K562 (cell line): ENCODE results near the gene TMEM185B. TPM values are rescaled to one million over a fixed set of nuclear protein-coding genes. Genes with fewer than 3 reads are reported as not detected.
A peak's percentile ranks its signal among the peaks of the same experiment; 100 is the strongest.

Experiments
- BRD9 ChIP-seq: fragments of 450-650 bp; IDR thresholded peaks from 2 replicates; pipeline ENCODE4 v1.6.1; 2018; ENCODE audit warnings: low read depth; ENCODE audit not compliant: partially characterized antibody
- CBFA2T2 ChIP-seq: fragments of 450-650 bp; conservative IDR thresholded peaks from 2 replicates; pipeline ENCODE4 v1.6.1; 2017; ENCODE audit warnings: mild to moderate bottlenecking
- DACH1 ChIP-seq: fragments of 450-650 bp; IDR thresholded peaks from 2 replicates; pipeline ENCODE4 v1.6.1; 2018; ENCODE audit not compliant: partially characterized antibody
- HDAC6 ChIP-seq: IDR thresholded peaks from 2 replicates; pipeline ENCODE4 v1.6.1; 2012; ENCODE audit warnings: low read depth, mild to moderate bottlenecking, control low read depth, inconsistent platforms, low read length, moderate library complexity
- HNRNPL ChIP-seq: fragments of 200-400 bp; formaldehyde crosslinking; IDR thresholded peaks from 2 replicates; pipeline ENCODE4 v1.6.1; 2017; ENCODE audit warnings: low read depth, mild to moderate bottlenecking, low read length
- JUND ChIP-seq, 2 experiments: IDR thresholded peaks; 2 replicates in 1 of 2; 3 replicates in 1 of 2; pipeline ENCODE4 v1.6.1; 2011; ENCODE audit warnings: borderline replicate concordance in 2 of 2, low read depth in 2 of 2, low read length in 2 of 2, improper control_type of control experiment in 1 of 2, missing biosample characterization in 1 of 2, missing genetic modification characterization in 1 of 2, missing genetic modification reagents in 1 of 2
- NEUROD1 ChIP-seq: fragments of 150-350 bp; IDR thresholded peaks from 2 replicates; pipeline ENCODE4 v1.6.1; 2014; ENCODE audit warnings: borderline replicate concordance, low read length, low read depth; ENCODE audit not compliant: partially characterized antibody
- RBM39 ChIP-seq: fragments of 200-400 bp; formaldehyde crosslinking; optimal IDR thresholded peaks from 2 replicates; pipeline ENCODE3; 2018; ENCODE audit warnings: low read depth, low read length
- RCOR1 ChIP-seq, 2 experiments: IDR thresholded peaks; 2 replicates each; pipeline ENCODE4 v1.6.1; 2012; ENCODE audit warnings: low read depth in 2 of 2, low read length in 2 of 2, borderline replicate concordance in 1 of 2, improper control_type of control experiment in 1 of 2
- SIN3A ChIP-seq, 2 experiments: fragments of 150-350 bp in 1 of 2; IDR thresholded peaks; 2 replicates each; pipeline ENCODE4 v1.6.1; 2011 to 2016; ENCODE audit warnings: borderline replicate concordance in 2 of 2, low read depth in 2 of 2, low read length in 2 of 2, mild to moderate bottlenecking in 2 of 2, moderate library complexity in 2 of 2; ENCODE audit not compliant: control insufficient read depth in 1 of 2
- TCF3 ChIP-seq: sonication (generic); formaldehyde crosslinking; IDR thresholded peaks from 2 replicates; pipeline ENCODE4 v1.4.0; 2020; ENCODE audit warnings: mild to moderate bottlenecking, missing genetic modification reagents
- ZBTB33 ChIP-seq: sonication (generic); formaldehyde crosslinking; IDR thresholded peaks from 2 replicates; pipeline ENCODE4 v1.8.1; 2023; ENCODE audit warnings: mild to moderate bottlenecking, missing genetic modification reagents
- ZFPM2 ChIP-seq: fragments of 250-450 bp; sonication (Bioruptor Pico); IDR thresholded peaks from 2 replicates; pipeline ENCODE4 v1.5.1; 2022; ENCODE audit warnings: mild to moderate bottlenecking
- ZNF133 ChIP-seq: fragments of 250-450 bp; sonication (Bioruptor Pico); IDR thresholded peaks from 2 replicates; pipeline ENCODE4 v1.4.0; 2020; ENCODE audit warnings: mild to moderate bottlenecking
- ZNF23 ChIP-seq: fragments of 250-450 bp; sonication (Bioruptor Pico); IDR thresholded peaks from 2 replicates; pipeline ENCODE4 v1.4.0; 2020; ENCODE audit warnings: mild to moderate bottlenecking
- ZNF282 ChIP-seq: sonication (generic); formaldehyde crosslinking; IDR thresholded peaks from 2 replicates; pipeline ENCODE4 v1.8.1; 2023; ENCODE audit warnings: missing genetic modification reagents
- ZNF511 ChIP-seq: sonication (generic); formaldehyde crosslinking; IDR thresholded peaks from 2 replicates; pipeline ENCODE4 v1.8.0; 2022; ENCODE audit warnings: mild to moderate bottlenecking, missing genetic modification reagents
- ZNF551 ChIP-seq: fragments of 250-450 bp; sonication (Bioruptor Pico); IDR thresholded peaks from 2 replicates; pipeline ENCODE4 v1.5.0; 2021; ENCODE audit warnings: mild to moderate bottlenecking, moderate library complexity
- ZNF639 ChIP-seq, 2 experiments: fragments of 200-800 bp in 1 of 2; sonication (Bioruptor generic) in 1 of 2; sonication (generic) in 1 of 2; formaldehyde crosslinking in 1 of 2; IDR thresholded peaks in 1 of 2; conservative IDR thresholded peaks in 1 of 2; 2 replicates each; pipeline versions ENCODE4 v1.5.0 to v1.6.1; 2016 to 2020; ENCODE audit warnings: missing compliant biosample characterization in 1 of 2, missing genetic modification characterization in 1 of 2, missing genetic modification reagents in 1 of 2
- polyA plus RNA-seq, 8 experiments: library from polyadenylated mRNA; depleted of rRNA in 4 of 8; stranded (reverse) in 5 of 8; unstranded in 3 of 8; fragments of >200 nt; fragmentation: Nextera tagmentation in 2 of 8; fragmentation: Illumina TruSeq in 1 of 8; extraction: Ambion mirVana in 2 of 8; extraction: Trizol in 1 of 8; gene quantifications; 2 replicates each; pipeline versions ENCODE4 v1.2.1 to v1.2.3, GENCODE V29; 2011 to 2014; ENCODE audit warnings: inconsistent platforms in 1 of 8, missing spikeins in 1 of 8
- total RNA-seq, 7 experiments: library from RNA; depleted of rRNA in 6 of 7; stranded (reverse); fragments of >200 nt in 6 of 7; fragmentation: Illumina TruSeq in 2 of 7; extraction: Trizol in 2 of 7; gene quantifications; 2 replicates each; pipeline versions ENCODE4 v1.2.1 to v1.2.3, GENCODE V29; 2011 to 2021; ENCODE audit warnings: low replicate concordance in 1 of 7
- TF ChIP-seq, protein P1 (sequence below): fragments of 250-450 bp; sonication (Bioruptor Pico); IDR thresholded peaks from 2 replicates; pipeline ENCODE4 v1.4.0; 2020; ENCODE audit warnings: borderline replicate concordance

The TMEM185B gene
- total and polyA plus RNA-seq, 9 of the 15 experiments (the other 6 are each of a cell fraction or from before 2014, with no cell fraction given), result 2.9 to 28.2 (median 11.5) TPM

DNA sequence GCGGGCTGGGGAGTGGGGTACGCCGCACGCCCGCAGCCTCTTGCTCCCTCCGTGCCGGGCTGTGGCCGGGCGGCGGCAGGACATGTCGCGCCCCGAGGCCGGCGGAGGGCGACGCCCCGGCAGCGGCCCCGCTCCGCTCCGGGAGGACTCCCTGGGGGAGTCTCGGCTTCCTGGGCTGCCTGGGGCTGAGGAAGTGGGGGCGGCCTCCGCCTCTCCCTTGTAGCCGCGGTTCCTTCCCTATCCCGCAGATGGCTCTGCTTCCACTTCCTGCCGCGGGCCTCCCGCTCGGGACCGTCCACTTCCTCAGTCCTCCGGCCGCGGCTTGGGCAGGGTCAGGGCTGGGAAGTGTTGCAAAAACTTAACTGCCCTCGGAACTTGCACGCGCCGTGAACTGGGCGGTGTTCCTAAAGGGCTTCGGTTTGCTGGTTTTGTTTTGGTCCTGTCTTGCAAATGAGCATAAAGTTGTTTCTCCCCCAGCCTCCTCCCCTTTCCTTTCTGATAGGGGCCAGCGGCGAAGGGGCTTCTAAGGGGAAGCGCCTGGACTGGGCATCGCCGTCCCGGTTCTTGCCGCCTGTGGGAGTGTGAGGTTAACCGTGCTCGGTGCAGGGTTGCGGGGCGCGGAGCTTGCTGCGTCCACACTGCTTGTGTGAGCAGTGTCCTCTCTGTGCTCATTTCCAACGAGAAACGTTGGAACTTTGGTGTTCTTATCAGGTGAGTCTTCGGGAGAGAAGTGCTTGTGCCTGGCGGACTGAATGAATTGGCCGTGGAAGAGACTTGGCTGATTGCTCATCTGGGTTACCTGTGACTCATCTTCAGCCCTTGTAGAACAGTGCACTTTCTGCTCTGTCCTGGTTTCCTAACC lies 30.1 kb upstream of the TMEM185B start (continued):
- TF ChIP-seq ZFPM2 (CRISPR knock-in tag), result no peak
- TF ChIP-seq ZNF511 (CRISPR knock-in tag), result no peak
- TF ChIP-seq TCF3 (CRISPR knock-in tag), result peak; percentile 5; the same call in 1 of the 2 replicates
- TF ChIP-seq, protein P1, sequence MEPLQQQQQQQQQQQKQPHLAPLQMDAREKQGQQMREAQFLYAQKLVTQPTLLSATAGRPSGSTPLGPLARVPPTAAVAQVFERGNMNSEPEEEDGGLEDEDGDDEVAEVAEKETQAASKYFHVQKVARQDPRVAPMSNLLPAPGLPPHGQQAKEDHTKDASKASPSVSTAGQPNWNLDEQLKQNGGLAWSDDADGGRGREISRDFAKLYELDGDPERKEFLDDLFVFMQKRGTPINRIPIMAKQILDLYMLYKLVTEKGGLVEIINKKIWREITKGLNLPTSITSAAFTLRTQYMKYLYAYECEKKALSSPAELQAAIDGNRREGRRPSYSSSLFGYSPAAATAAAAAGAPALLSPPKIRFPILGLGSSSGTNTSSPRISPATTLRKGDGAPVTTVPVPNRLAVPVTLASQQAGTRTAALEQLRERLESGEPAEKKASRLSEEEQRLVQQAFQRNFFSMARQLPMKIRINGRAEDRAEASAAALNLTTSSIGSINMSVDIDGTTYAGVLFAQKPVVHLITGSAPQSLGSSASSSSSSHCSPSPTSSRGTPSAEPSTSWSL, result no peak
- TF ChIP-seq ZNF23 (CRISPR knock-in tag), result no peak
- TF ChIP-seq HDAC6, result no peak
- no peak for TF ChIP-seq ZNF551 (CRISPR knock-in tag)
- TF ChIP-seq ZNF133, result no peak
- TF ChIP-seq NEUROD1, result no peak
- TF ChIP-seq SIN3A (IDR thresholded peaks at IDR 0.05; ENCODE audit: borderline replicate concordance in 2 of 2, control insufficient read depth in 1 of 2, low read depth in 2 of 2, low read length in 2 of 2), result peak in 1 of 2 experiments; percentile 53; a peak in 2 of 4 replicates
- TF ChIP-seq JUND (IDR thresholded peaks at IDR 0.05; ENCODE audit: borderline replicate concordance, low read depth, low read length), result peak; percentile 51; the same call in 1 of the 2 replicates
- TF ChIP-seq JUND (tag; IDR thresholded peaks at IDR 0.05; ENCODE audit: borderline replicate concordance, low read depth, low read length), result peak; percentile 55; the same call in 1 of the 3 replicates
- TF ChIP-seq ZBTB33 (CRISPR knock-in tag), result peak; percentile 25; the same call in 1 of the 2 replicates
- TF ChIP-seq HNRNPL, result peak; percentile 14; the same call in 1 of the 2 replicates
- peak in 1 of 2 experiments; percentile 82; a peak in 2 of 4 replicates for TF ChIP-seq ZNF639 (CRISPR knock-in tag; conservative IDR thresholded peaks at IDR 0.05 in 1 of 2, IDR thresholded peaks at IDR 0.05 in 1 of 2)
- no peak for TF ChIP-seq CBFA2T2
- TF ChIP-seq BRD9, result no peak
- TF ChIP-seq ZNF282 (CRISPR knock-in tag), result no peak
- no peak for TF ChIP-seq RBM39
- TF ChIP-seq RCOR1 (IDR thresholded peaks at IDR 0.05; ENCODE audit: borderline replicate concordance in 1 of 2, low read depth in 2 of 2, low read length in 2 of 2), result 0 out of 4 replicates have a peak, but pooled peaks of 1 of the 2 experiments have one; percentile 33
- TF ChIP-seq DACH1, result no peak
